ENCODE measurements around the gene SLC24A3. TPM values are rescaled to one million over a fixed set of nuclear protein-coding genes. Genes with fewer than 3 reads are reported as not detected.

The SLC24A3 gene
- total and polyA plus RNA-seq, 2 of the 13 experiments (the other 11 are each of a cell fraction or from before 2014, with no cell fraction given), result not detected

- TF ChIP-seq AKNA (CRISPR knock-in tag; IDR thresholded peaks at IDR 0.05; ENCODE audit: borderline replicate concordance) (no peak), KLF9 (CRISPR knock-in tag; IDR thresholded peaks at IDR 0.05; ENCODE audit: low read depth) (no peak), ZSCAN12 (CRISPR knock-in tag; IDR thresholded peaks at IDR 0.05) (no peak), SMC3 (IDR thresholded peaks at IDR 0.05; ENCODE audit: low read length) (no peak), ETV5 (CRISPR knock-in tag; IDR thresholded peaks at IDR 0.05; ENCODE audit: borderline replicate concordance) (peak; percentile 89; the same call in 1 of the 2 replicates), KAT7 (CRISPR knock-in tag; IDR thresholded peaks at IDR 0.05; ENCODE audit: borderline replicate concordance) (no peak), KDM4B (CRISPR knock-in tag; IDR thresholded peaks at IDR 0.05) (peak; percentile 63; the same call in 1 of the 2 replicates), CSRNP2 (CRISPR knock-in tag; conservative IDR thresholded peaks at IDR 0.05; ENCODE audit: low read depth) (no peak), HDAC6 (IDR thresholded peaks at IDR 0.05; ENCODE audit: low read depth, low read length) (no peak), ZBTB46 (CRISPR knock-in tag; IDR thresholded peaks at IDR 0.05; ENCODE audit: borderline replicate concordance) (no peak), SRSF9 (IDR thresholded peaks at IDR 0.05; ENCODE audit: borderline replicate concordance, insufficient read depth, low read depth, low read length, poor library complexity, severe bottlenecking) (no peak), ZNF747 (CRISPR knock-in tag; IDR thresholded peaks at IDR 0.05; ENCODE audit: borderline replicate concordance) (peak; percentile 63; the same call in 1 of the 2 replicates), IKZF4 (CRISPR knock-in tag; IDR thresholded peaks at IDR 0.05; ENCODE audit: borderline replicate concordance, low read depth, not compliant biosample characterization) (no peak), HMG20B (CRISPR knock-in tag; conservative IDR thresholded peaks at IDR 0.05) (peak; percentile 64; the same call in 1 of the 2 replicates), CEBPZ (IDR thresholded peaks at IDR 0.05; ENCODE audit: low read length) (no peak), TOPORS (CRISPR knock-in tag; IDR thresholded peaks at IDR 0.05) (no peak), SIN3B (IDR thresholded peaks at IDR 0.05; ENCODE audit: low read length) (no peak), YEATS2 (CRISPR knock-in tag; IDR thresholded peaks at IDR 0.05; ENCODE audit: borderline replicate concordance) (peak; percentile 63; the same call in 1 of the 2 replicates)
These were observed 397.3 kb downstream of the SLC24A3 start (continued) for GRCh38 chr20:19609642-19610223.
